HFFc6 (cell line): ENCODE measurements around the gene GRID1. TPM values are rescaled to one million over a fixed set of nuclear protein-coding genes. Genes with fewer than 3 reads are reported as not detected.

Source experiments
- DNase-seq: peaks from one replicate; pipeline ENCODE4 v3.0.0-alpha.2; 2018
- H3K27ac Mint-ChIP-seq: 2 replicates; pipeline ENCODE4 v1.8.0; 2020; ENCODE audit warnings: mild to moderate bottlenecking, mixed read lengths
- H3K27me3 Mint-ChIP-seq: 2 replicates; pipeline ENCODE4 v1.8.0; 2021; ENCODE audit warnings: mild to moderate bottlenecking, moderate library complexity, mixed read lengths; ENCODE audit not compliant: insufficient read depth
- H3K36me3 Mint-ChIP-seq: 2 replicates; pipeline ENCODE4 v1.8.0; 2021; ENCODE audit warnings: low read depth, mixed read lengths
- H3K4me1 Mint-ChIP-seq: 2 replicates; pipeline ENCODE4 v1.8.0; 2020; ENCODE audit warnings: low read depth, mixed read lengths
- H3K4me3 Mint-ChIP-seq: 2 replicates; pipeline ENCODE4 v1.8.0; 2020; ENCODE audit warnings: mild to moderate bottlenecking, moderate library complexity, mixed read lengths
- H3K9me3 Mint-ChIP-seq: 2 replicates; pipeline ENCODE4 v1.8.0; 2020; ENCODE audit warnings: mild to moderate bottlenecking, mixed read lengths
- CTCF ChIP-seq: fragments of 200-600 bp; sonication (generic); IDR thresholded peaks from 2 replicates; pipeline ENCODE4 v1.5.0; 2021; ENCODE audit warnings: antibody characterized with exemption, mild to moderate bottlenecking
- total RNA-seq, 6 experiments: library from RNA; stranded (reverse); fragmentation: NEBNext Ultra II Directional; extraction: Animal tissue kit (Norgen Biotek cat#: 25700); gene quantifications; 2 replicates in 1 of 6; 3 replicates in 5 of 6; pipeline ENCODE4 v1.2.3, GENCODE V29; 2021

Gene GRID1
- total RNA-seq, 6 experiments from 2014 or later: not detected

- Mint-ChIP-seq H3K9me3 (peaks cover 30% of the 10 kb centered on the region), H3K27ac (no peak overlapping the region), H3K36me3 (no peaks in the 10 kb centered on the region), H3K27me3 (peaks cover 1% of the 10 kb centered on the region; the same call in 1 of the 2 replicates), H3K4me3 (no peak overlapping the region), H3K4me1 (no peaks in the 10 kb centered on the region)
- no peak for DNase-seq
- TF ChIP-seq CTCF: no peak
Observed at GRCh38 chr10:85658518-85658917, 708.1 kb downstream of the GRID1 start.

- Mint-ChIP-seq H3K4me1 (no peaks in the 10 kb centered on the region), H3K4me3 (no peak overlapping the region), H3K27me3 (peaks cover 1% of the 10 kb centered on the region; the same call in 1 of the 2 replicates), H3K27ac (no peak overlapping the region), H3K36me3 (no peaks in the 10 kb centered on the region), H3K9me3 (peaks cover 31% of the 10 kb centered on the region)
- no peak for DNase-seq
- TF ChIP-seq CTCF: no peak
Observed at GRCh38 chr10:85657476-85658113, 709.0 kb downstream of the GRID1 start.

- DNase-seq: no peak
- Mint-ChIP-seq H3K27me3 (peaks cover 1% of the 10 kb centered on the region; the same call in 1 of the 2 replicates), H3K4me3 (no peak overlapping the region), H3K4me1 (no peaks in the 10 kb centered on the region), H3K27ac (no peak overlapping the region), H3K9me3 (peaks cover 36% of the 10 kb centered on the region), H3K36me3 (no peaks in the 10 kb centered on the region)
- TF ChIP-seq CTCF: no peak
Observed at GRCh38 chr10:85655411-85655810, 711.2 kb downstream of the GRID1 start.

- Mint-ChIP-seq H3K4me1 (no peaks in the 10 kb centered on the region), H3K4me3 (no peak overlapping the region), H3K36me3 (peaks cover 9% of the 10 kb centered on the region; the same call in 1 of the 2 replicates), H3K9me3 (peaks cover 50% of the 10 kb centered on the region), H3K27me3 (peaks cover 1% of the 10 kb centered on the region; the same call in 1 of the 2 replicates), H3K27ac (no peak overlapping the region)
- DNase-seq: no peak
- TF ChIP-seq CTCF: no peak
Observed at GRCh38 chr10:85651497-85651882, 715.1 kb downstream of the GRID1 start.

GRCh38 chr10:85650791-85651496 is 715.7 kb downstream of the GRID1 start:
- Mint-ChIP-seq H3K27ac (no peak overlapping the region), H3K36me3 (peaks cover 11% of the 10 kb centered on the region; the same call in 1 of the 2 replicates), H3K27me3 (peaks cover 1% of the 10 kb centered on the region; the same call in 1 of the 2 replicates), H3K4me1 (no peaks in the 10 kb centered on the region), H3K9me3 (peaks cover 56% of the 10 kb centered on the region), H3K4me3 (no peak overlapping the region)
- no peak for DNase-seq
- TF ChIP-seq CTCF: no peak
